HG02884 (cell line): Measurements from ENCODE around the gene GOLGA6L4.
"Not testable (repeated sequence)": the region's sequence is repeated elsewhere in the genome, so short reads cannot be mapped to it uniquely, and the experiment has no call there.

Source experiments
- ATAC-seq: cut with Tn5 transposase; IDR thresholded peaks from one replicate; pipeline ENCODE4 v1.9.1; 2021; ENCODE audit warnings: mild to moderate bottlenecking, moderate library complexity; ENCODE audit not compliant: unreplicated experiment

Gene GOLGA6L4

GRCh38 chr15:84235573-84235972 lies at the start of gene GOLGA6L4:
Gene GOLGA6L4 (plus strand): TSS chr15:84235773. CDS start chr15:84235835, 62 bp downstream.
- not testable (repeated sequence) for ATAC-seq

GRCh38 chr15:84192982-84193381 lies 42.6 kb upstream of the GOLGA6L4 start:
- ATAC-seq, result not testable (repeated sequence)

GRCh38 chr15:84195603-84196002 lies 40.0 kb upstream of the GOLGA6L4 start:
- not testable (repeated sequence) for ATAC-seq

GRCh38 chr15:84196530-84197188 lies 38.9 kb upstream of the GOLGA6L4 start:
- not testable (repeated sequence) for ATAC-seq

- not testable (repeated sequence) for ATAC-seq
These were observed 35.7 kb upstream of the GOLGA6L4 start for GRCh38 chr15:84199865-84200264.

- not testable (repeated sequence) for ATAC-seq
These were observed 10.9 kb downstream of the GOLGA6L4 start for GRCh38 chr15:84246441-84246840.
